Psoas muscle (tissue), 8 donors: ENCODE data around the gene SLC4A1AP. TPM values are rescaled to one million over a fixed set of nuclear protein-coding genes. Genes with fewer than 3 reads are reported as not detected.

Experiments
- ATAC-seq, 4 donors: fragments of 200-7000 bp; cut with Tn5 transposase; one replicate each; pipeline ENCODE4 v1.9.1; 2020; ENCODE audit warnings: moderate library complexity in 3 of 4, mild to moderate bottlenecking in 2 of 4
- DNase-seq, 2 donors: peaks; one replicate each; pipeline ENCODE4 v3.0.0-alpha.2; 2020
- H3K27ac ChIP-seq: fragments of 200-600 bp; one replicate; pipeline ENCODE4 v1.8.0; 2022
- H3K27me3 ChIP-seq, 3 donors: fragments of 200-600 bp in 1 of 3; one replicate each; pipeline versions ENCODE4 v1.6.1 to v1.8.0; 2013 to 2022; ENCODE audit warnings: low read length in 2 of 3, mild to moderate bottlenecking in 2 of 3, moderate library complexity in 1 of 3; ENCODE audit not compliant: insufficient read depth in 3 of 3
- H3K36me3 ChIP-seq, 2 donors: fragments of 200-600 bp in 1 of 2; one replicate each; pipeline versions ENCODE4 v1.6.1 to v1.8.0; 2013 to 2022; ENCODE audit warnings: low read depth in 1 of 2, mild to moderate bottlenecking in 1 of 2, moderate library complexity in 1 of 2; ENCODE audit not compliant: insufficient read depth in 1 of 2
- H3K4me1 ChIP-seq: fragments of 200-600 bp; one replicate; pipeline ENCODE4 v1.8.0; 2022
- H3K4me3 ChIP-seq: fragments of 200-600 bp; one replicate; pipeline ENCODE4 v1.8.0; 2022; ENCODE audit warnings: mild to moderate bottlenecking
- H3K9me3 ChIP-seq: fragments of 200-600 bp; one replicate; pipeline ENCODE4 v1.8.0; 2022
- WGBS, 3 donors: extraction: QIAGEN DNeasy Blood & Tissue Kit; methylation state at CpG; one replicate each; pipeline versions ENCODE4 v1.1.6 to v1.1.7; 2013; 5-methylcytosine and 5-hydroxymethylcytosine counted together
- intact Hi-C, 2 donors: fragments of 100-400 bp; cut with DNase I; formaldehyde crosslinking; loops; one replicate each; pipeline versions ENCODE4 v1.11.0 to v1.14.2; 2022
- polyA plus RNA-seq, 3 donors: library from polyadenylated mRNA; stranded (reverse); fragments of 200-250 nt; gene quantifications; one replicate each; pipeline ENCODE4 v1.2.3, GENCODE V29; 2013
- total RNA-seq, 4 donors: library from RNA; stranded (reverse); fragmentation: NEBNext Ultra II Directional in 2 of 4; extraction: Animal tissue kit (Norgen Biotek cat#: 25700) in 2 of 4; gene quantifications; one replicate each; pipeline versions ENCODE4 v1.2.1 to v1.2.4, GENCODE V29; 2021 to 2023
- TF ChIP-seq, protein P1 (sequence below): fragments of 200-600 bp; IDR thresholded peaks from one replicate; pipeline ENCODE4 v1.8.0; 2022; ENCODE audit warnings: antibody characterized with exemption
- donor health status: healthy with polysubstance abuse.
- donor health status: DM: no; HTN: no; CAD: no; lungs with moderate emphysema.
- donor health status: Bipolar disorder and iron deficiency.
- donor health status: healthy.
- donor health status: DM: yes; HTN: yes; CAD: no.
- donor health status: DM: no; HTN: no; CAD: no.
- donor health status: DM: no; HTN: no; CAD: no.
- donor health status: DM: yes; HTN: yes; CAD: no.

The SLC4A1AP gene
- total and polyA plus RNA-seq, 7 donors = 20.5 to 44.8 (median 26.7) TPM

DNA sequence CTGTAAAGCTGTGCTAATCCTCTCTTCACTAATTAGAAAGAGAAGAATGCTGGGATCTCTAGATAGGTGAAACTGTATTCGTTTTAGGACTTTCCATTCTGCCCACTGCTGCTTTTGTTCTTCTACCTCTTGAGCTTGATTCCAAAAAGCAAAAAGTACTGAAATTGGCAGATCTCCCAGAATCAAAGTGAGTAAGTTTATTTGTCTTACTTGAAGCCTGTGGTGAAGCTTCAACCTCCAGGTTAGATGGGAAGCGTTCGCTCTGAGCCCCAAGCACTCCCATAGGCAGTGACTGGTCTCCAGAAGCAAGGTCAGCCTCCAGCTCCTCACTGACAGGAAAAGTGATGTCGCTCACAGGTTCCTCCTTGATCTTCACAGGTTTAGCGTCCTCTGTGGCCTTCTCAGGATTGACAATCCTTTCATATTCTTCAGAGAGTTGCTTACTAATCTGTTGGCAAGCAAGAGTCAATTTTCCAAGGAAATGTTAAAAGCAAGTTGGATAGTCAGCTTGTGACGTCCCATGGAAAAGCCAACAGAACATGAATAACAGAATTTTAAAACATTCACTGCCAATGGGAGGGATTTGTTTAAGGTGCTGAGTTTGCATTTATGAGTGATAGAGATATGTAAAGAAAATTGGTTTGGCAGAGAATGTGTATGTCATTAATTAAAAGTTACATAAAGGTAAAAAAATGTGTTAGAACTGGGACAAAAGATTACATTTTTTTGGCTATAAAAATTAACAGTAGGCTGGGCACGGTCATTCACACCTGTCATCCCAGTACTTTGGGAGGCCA lies 8.3 kb upstream of the SLC4A1AP start:
- Histone ChIP-seq H3K27me3 (no peaks in the 10 kb centered on the region), H3K36me3 (peaks cover 17 to 100% of the 10 kb centered on the region in 2 donors), H3K4me3 (no peak overlapping the region), H3K4me1 (peaks cover 4% of the 10 kb centered on the region), H3K9me3 (no peaks in the 10 kb centered on the region), H3K27ac (no peak overlapping the region)
- intact Hi-C loops = loop anchor here in 1 of 2 donors (10.0 kb wide), 1 partner anchor 171 kb away; the partner anchor contains the start of gene IFT172
- ATAC-seq (no peak), DNase-seq (no peak)
- TF ChIP-seq, protein P1, sequence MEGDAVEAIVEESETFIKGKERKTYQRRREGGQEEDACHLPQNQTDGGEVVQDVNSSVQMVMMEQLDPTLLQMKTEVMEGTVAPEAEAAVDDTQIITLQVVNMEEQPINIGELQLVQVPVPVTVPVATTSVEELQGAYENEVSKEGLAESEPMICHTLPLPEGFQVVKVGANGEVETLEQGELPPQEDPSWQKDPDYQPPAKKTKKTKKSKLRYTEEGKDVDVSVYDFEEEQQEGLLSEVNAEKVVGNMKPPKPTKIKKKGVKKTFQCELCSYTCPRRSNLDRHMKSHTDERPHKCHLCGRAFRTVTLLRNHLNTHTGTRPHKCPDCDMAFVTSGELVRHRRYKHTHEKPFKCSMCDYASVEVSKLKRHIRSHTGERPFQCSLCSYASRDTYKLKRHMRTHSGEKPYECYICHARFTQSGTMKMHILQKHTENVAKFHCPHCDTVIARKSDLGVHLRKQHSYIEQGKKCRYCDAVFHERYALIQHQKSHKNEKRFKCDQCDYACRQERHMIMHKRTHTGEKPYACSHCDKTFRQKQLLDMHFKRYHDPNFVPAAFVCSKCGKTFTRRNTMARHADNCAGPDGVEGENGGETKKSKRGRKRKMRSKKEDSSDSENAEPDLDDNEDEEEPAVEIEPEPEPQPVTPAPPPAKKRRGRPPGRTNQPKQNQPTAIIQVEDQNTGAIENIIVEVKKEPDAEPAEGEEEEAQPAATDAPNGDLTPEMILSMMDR = no peak
- WGBS, 3 donors = 87 to 92% (median 90%) methylated on average over 7 of the region's 7 CpGs

DNA sequence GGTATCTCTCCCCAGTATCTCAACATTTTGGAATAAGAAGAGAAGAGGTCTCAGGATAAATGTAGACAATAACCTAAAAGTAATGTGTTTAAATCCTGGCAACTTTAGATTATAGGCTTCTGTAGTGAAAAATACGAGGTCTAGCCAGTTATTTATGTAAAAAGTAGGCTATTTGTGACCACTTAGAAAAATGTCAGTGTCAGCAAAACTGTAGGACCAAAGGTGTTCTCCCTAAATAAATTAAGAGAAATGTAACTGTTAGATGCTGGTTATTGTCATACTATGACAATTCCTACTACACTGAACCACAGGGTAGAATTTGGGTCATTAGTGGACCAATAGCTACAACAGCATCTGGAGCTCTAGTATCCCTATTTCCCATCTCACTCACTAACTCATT lies 2.3 kb upstream of the SLC4A1AP start:
- no peak for DNase-seq
- Histone ChIP-seq H3K27ac (no peak overlapping the region), H3K36me3 (peaks cover 9 to 71% of the 10 kb centered on the region in 2 donors), H3K4me3 (no peak overlapping the region), H3K27me3 (no peaks in the 10 kb centered on the region), H3K4me1 (peaks cover 34% of the 10 kb centered on the region), H3K9me3 (no peaks in the 10 kb centered on the region)
- no peak for ATAC-seq
- WGBS, 3 donors = 84 to 96% (median 90%) methylated on average over 1 of the region's 1 CpG
- intact Hi-C loops = loop anchor here in 1 of 2 donors (5.0 kb wide), 1 partner anchor 34 kb away; the partner anchor contains the start of genes CCDC121 and GPN1
- TF ChIP-seq, protein P1 = no peak

DNA sequence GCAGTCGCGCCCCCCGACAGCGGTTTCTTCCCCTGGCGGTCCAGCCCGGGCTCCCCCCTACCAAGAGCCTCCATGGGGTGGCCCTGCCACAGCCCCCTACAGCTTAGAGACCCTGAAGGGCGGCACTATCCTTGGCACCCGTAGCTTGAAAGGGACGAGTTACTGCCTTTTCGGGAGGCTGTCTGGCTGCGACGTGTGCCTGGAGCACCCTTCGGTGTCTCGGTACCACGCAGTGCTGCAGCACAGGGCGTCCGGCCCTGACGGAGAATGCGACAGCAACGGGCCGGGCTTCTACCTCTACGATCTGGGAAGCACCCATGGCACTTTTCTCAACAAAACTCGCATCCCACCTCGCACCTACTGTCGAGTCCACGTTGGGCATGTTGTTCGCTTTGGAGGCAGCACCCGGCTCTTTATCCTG lies 475 bp downstream of the SLC4A1AP start:
- WGBS, 3 donors = 1 to 4% (median 3%) methylated on average over 27 to 28 of the region's 28 CpGs
- Histone ChIP-seq H3K27ac (peak overlapping the region; percentile 89), H3K36me3 (peaks cover 7 to 71% of the 10 kb centered on the region in 2 donors), H3K9me3 (no peaks in the 10 kb centered on the region), H3K4me1 (peaks cover 34% of the 10 kb centered on the region), H3K4me3 (peak overlapping the region; percentile 97), H3K27me3 (no peaks in the 10 kb centered on the region)
- TF ChIP-seq, protein P1 = no peak
- ATAC-seq (peak in 1 of 4 donors; percentile 16), DNase-seq (no peak)
- intact Hi-C loops = loop anchor here in 1 of 2 donors (5.0 kb wide), 1 partner anchor 37 kb away; the partner anchor contains the start of genes CCDC121 and GPN1

DNA sequence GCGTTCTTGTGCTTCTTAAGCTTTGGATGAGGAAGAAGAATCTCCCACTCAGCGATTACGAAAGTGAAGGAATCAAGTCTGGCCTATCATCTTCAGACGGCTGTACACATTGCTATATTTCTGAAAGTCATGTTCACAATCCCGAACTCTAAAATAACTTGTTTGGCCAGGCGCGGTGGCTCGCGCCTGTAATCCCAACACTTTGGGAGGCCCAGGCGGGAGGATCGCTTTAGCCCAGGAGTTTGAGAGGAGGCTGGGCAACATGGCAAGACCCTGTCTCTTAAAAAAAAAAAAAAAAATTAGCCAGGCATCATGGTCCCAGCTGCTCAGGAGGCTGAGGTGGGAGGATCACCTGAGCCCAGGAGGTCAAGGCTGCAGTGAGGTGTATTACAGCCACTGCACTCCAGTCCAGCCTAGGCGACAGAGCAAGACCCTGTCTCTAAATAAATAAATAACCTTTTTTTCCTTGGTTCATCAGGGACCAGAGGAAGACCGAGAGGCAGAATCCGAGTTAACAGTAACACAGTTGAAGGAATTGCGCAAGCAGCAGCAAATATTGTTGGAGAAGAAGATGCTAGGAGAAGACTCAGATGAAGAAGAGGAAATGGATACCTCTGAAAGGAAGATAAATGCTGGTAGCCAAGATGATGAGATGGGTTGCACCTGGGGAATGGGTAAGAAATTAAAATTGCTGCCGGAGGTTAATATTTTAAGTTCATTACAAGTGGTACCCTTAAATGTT lies 1.1 kb downstream of the SLC4A1AP start:
- TF ChIP-seq, protein P1 = no peak
- Histone ChIP-seq H3K9me3 (no peaks in the 10 kb centered on the region), H3K4me3 (peak overlapping the region; percentile 97), H3K36me3 (peaks cover 7 to 71% of the 10 kb centered on the region in 2 donors), H3K4me1 (peaks cover 31% of the 10 kb centered on the region), H3K27ac (peak overlapping the region; percentile 89), H3K27me3 (no peaks in the 10 kb centered on the region)
- DNase-seq (no peak), ATAC-seq (no peak)
- 85 to 88% (median 86%) methylated on average over 16 of the region's 16 CpGs for WGBS, 3 donors
- intact Hi-C loops = loop anchor here in 1 of 2 donors (5.0 kb wide), 1 partner anchor 37 kb away; the partner anchor contains the start of genes CCDC121 and GPN1
